H9 (cell line): Measurements from ENCODE around the gene LHFPL2. TPM values are rescaled to one million over a fixed set of nuclear protein-coding genes. Genes with fewer than 3 reads are reported as not detected.
A peak's percentile ranks its signal among the peaks of the same experiment; 100 is the strongest.

ENCODE experiments used
- DNase-seq: peaks from one replicate; pipeline ENCODE4 v3.0.0-alpha.2; 2017
- H2AFZ ChIP-seq: one replicate; pipeline ENCODE4 v1.6.1; 2013; ENCODE audit warnings: mild to moderate bottlenecking, low read length, control low read depth, moderate library complexity
- H2AK5ac ChIP-seq: 2 replicates; pipeline ENCODE4 v1.6.1; 2013; ENCODE audit warnings: low read length, control low read depth, mixed read lengths; ENCODE audit not compliant: insufficient read length
- H2BK120ac ChIP-seq: one replicate; pipeline ENCODE4 v1.6.1; 2013; ENCODE audit warnings: low read depth, mild to moderate bottlenecking, low read length, control low read depth, inconsistent platforms; ENCODE audit not compliant: poor library complexity, severe bottlenecking
- H2BK12ac ChIP-seq: 2 replicates; pipeline ENCODE4 v1.6.1; 2013; ENCODE audit warnings: low read length, control low read depth, mixed read lengths, low read depth; ENCODE audit not compliant: insufficient read length
- H2BK15ac ChIP-seq: 2 replicates; pipeline ENCODE4 v1.6.1; 2013; ENCODE audit warnings: low read depth, low read length, control low read depth
- H2BK20ac ChIP-seq: one replicate; pipeline ENCODE4 v1.6.1; 2013; ENCODE audit warnings: low read depth, mild to moderate bottlenecking, low read length, control low read depth, inconsistent platforms; ENCODE audit not compliant: poor library complexity, severe bottlenecking
- H2BK5ac ChIP-seq: 2 replicates; pipeline ENCODE4 v1.6.1; 2013; ENCODE audit warnings: low read length, control low read depth, mixed read lengths; ENCODE audit not compliant: insufficient read length
- H3K14ac ChIP-seq: 2 replicates; pipeline ENCODE4 v1.6.1; 2013; ENCODE audit warnings: low read length, control low read depth; ENCODE audit not compliant: insufficient read depth
- H3K18ac ChIP-seq: 2 replicates; pipeline ENCODE4 v1.6.1; 2013; ENCODE audit warnings: low read depth, mild to moderate bottlenecking, mixed read lengths, low read length, control low read depth; ENCODE audit not compliant: insufficient read length
- H3K23ac ChIP-seq: 2 replicates; pipeline ENCODE4 v1.6.1; 2013; ENCODE audit warnings: low read length, control low read depth, mixed read lengths, low read depth; ENCODE audit not compliant: insufficient read length
- H3K23me2 ChIP-seq: 2 replicates; pipeline ENCODE4 v1.6.1; 2013; ENCODE audit warnings: low read depth, mild to moderate bottlenecking, mixed read lengths, low read length, control low read depth; ENCODE audit not compliant: insufficient read length, poor library complexity, severe bottlenecking
- H3K27ac ChIP-seq: 2 replicates; pipeline ENCODE4 v1.5.1; 2013; ENCODE audit warnings: low read length, control low read depth, mixed read lengths, low read depth; ENCODE audit not compliant: insufficient read length
- H3K27me3 ChIP-seq: 2 replicates; pipeline ENCODE4 v1.6.1; 2013; ENCODE audit warnings: low read length, control low read depth, inconsistent platforms; ENCODE audit not compliant: insufficient read depth
- H3K4ac ChIP-seq: 2 replicates; pipeline ENCODE4 v1.6.1; 2013; ENCODE audit warnings: low read depth, mild to moderate bottlenecking, control low read depth, inconsistent platforms, low read length, moderate library complexity
- H3K4me1 ChIP-seq: 2 replicates; pipeline ENCODE4 v1.6.1; 2013; ENCODE audit warnings: low read length, control low read depth, inconsistent platforms; ENCODE audit not compliant: insufficient read depth
- H3K4me2 ChIP-seq: 2 replicates; pipeline ENCODE4 v1.6.1; 2013; ENCODE audit warnings: low read length, control low read depth, mixed read lengths; ENCODE audit not compliant: insufficient read length, insufficient read depth
- H3K56ac ChIP-seq: 2 replicates; pipeline ENCODE4 v1.6.1; 2013; ENCODE audit warnings: low read depth, mild to moderate bottlenecking, mixed read lengths, low read length, control low read depth; ENCODE audit not compliant: insufficient read length
- H3K79me1 ChIP-seq: 2 replicates; pipeline ENCODE4 v1.6.1; 2013; ENCODE audit warnings: low read depth, mild to moderate bottlenecking, moderate library complexity, low read length, control low read depth, inconsistent platforms; ENCODE audit not compliant: insufficient read depth, poor library complexity, severe bottlenecking
- H3K79me2 ChIP-seq: 2 replicates; pipeline ENCODE4 v1.6.1; 2013; ENCODE audit warnings: low read length, control low read depth, inconsistent platforms; ENCODE audit not compliant: insufficient read depth
- H3K9ac ChIP-seq: 2 replicates; pipeline ENCODE4 v1.6.1; 2013; ENCODE audit warnings: low read length, control low read depth, mixed read lengths; ENCODE audit not compliant: insufficient read length; ENCODE audit errors: extremely low read depth
- H3K9me3 ChIP-seq: one replicate; pipeline ENCODE4 v1.6.1; 2013; ENCODE audit warnings: low read depth, low read length, inconsistent platforms; ENCODE audit not compliant: control insufficient read depth
- H3T11ph ChIP-seq: one replicate; pipeline ENCODE4 v1.6.1; 2013; ENCODE audit warnings: mild to moderate bottlenecking, low read length, control low read depth, inconsistent platforms
- H4K20me1 ChIP-seq: one replicate; pipeline ENCODE4 v1.6.1; 2013; ENCODE audit not compliant: control insufficient read depth, insufficient read length, insufficient read depth
- H4K5ac ChIP-seq: 2 replicates; pipeline ENCODE4 v1.6.1; 2013; ENCODE audit warnings: low read depth, mild to moderate bottlenecking, mixed read lengths, low read length, control low read depth; ENCODE audit not compliant: insufficient read length
- H4K8ac ChIP-seq: replicated peaks from 2 replicates; pipeline ENCODE4 v1.6.1; 2013; ENCODE audit warnings: low read length, control low read depth, mixed read lengths, low read depth; ENCODE audit not compliant: insufficient read length
- H4K91ac ChIP-seq: 2 replicates; pipeline ENCODE4 v1.6.1; 2013; ENCODE audit warnings: low read depth, mild to moderate bottlenecking, moderate library complexity, mixed read lengths, low read length, control low read depth; ENCODE audit not compliant: insufficient read length
- H3K27ac Mint-ChIP-seq, 3 experiments: 2 replicates in 2 of 3; 3 replicates in 1 of 3; pipeline ENCODE4 v1.8.0; 2020 to 2021; ENCODE audit warnings: mixed read lengths in 3 of 3, mild to moderate bottlenecking in 1 of 3, moderate library complexity in 1 of 3
- H3K27me3 Mint-ChIP-seq: 2 replicates; pipeline ENCODE4 v1.8.0; 2021; ENCODE audit warnings: low read depth, mild to moderate bottlenecking, moderate library complexity, mixed read lengths
- H3K36me3 Mint-ChIP-seq, 3 experiments: 2 replicates in 2 of 3; 3 replicates in 1 of 3; pipeline ENCODE4 v1.8.0; 2020 to 2021; ENCODE audit warnings: low read depth in 3 of 3, mixed read lengths in 3 of 3; ENCODE audit not compliant: insufficient read depth in 1 of 3
- H3K4me1 Mint-ChIP-seq, 2 experiments: 2 replicates each; pipeline ENCODE4 v1.8.0; 2020; ENCODE audit warnings: mixed read lengths in 2 of 2
- H3K4me3 Mint-ChIP-seq, 2 experiments: 2 replicates in 1 of 2; 3 replicates in 1 of 2; pipeline ENCODE4 v1.8.0; 2020 to 2021; ENCODE audit warnings: mild to moderate bottlenecking in 2 of 2, mixed read lengths in 2 of 2, moderate library complexity in 1 of 2
- H3K9me3 Mint-ChIP-seq, 2 experiments: 2 replicates in 1 of 2; 3 replicates in 1 of 2; pipeline ENCODE4 v1.8.0; 2020; ENCODE audit warnings: mild to moderate bottlenecking in 2 of 2, mixed read lengths in 2 of 2, moderate library complexity in 1 of 2
- WGBS: extraction: QIAGEN DNeasy Blood & Tissue Kit; methylation state at CpG from one replicate; pipeline ENCODE4 v1.1.7; 2013; ENCODE audit warnings: missing lambda C conversion rate, low lambda C conversion rate, mixed read lengths; ENCODE audit not compliant: insufficient read length; ENCODE audit errors: extremely low coverage; 5-methylcytosine and 5-hydroxymethylcytosine counted together
- total RNA-seq: library from RNA; stranded (reverse); gene quantifications from 2 replicates; pipeline ENCODE4 v1.2.1, GENCODE V29; 2021
- TF ChIP-seq, protein P1 (sequence below): fragments of 200-600 bp; sonication (generic); conservative IDR thresholded peaks from 3 replicates; pipeline ENCODE4 v1.8.0; 2021; ENCODE audit warnings: antibody characterized with exemption, mild to moderate bottlenecking

LHFPL2 gene
- total RNA-seq, 1 experiment from 2014 or later = 26.3 TPM

DNA sequence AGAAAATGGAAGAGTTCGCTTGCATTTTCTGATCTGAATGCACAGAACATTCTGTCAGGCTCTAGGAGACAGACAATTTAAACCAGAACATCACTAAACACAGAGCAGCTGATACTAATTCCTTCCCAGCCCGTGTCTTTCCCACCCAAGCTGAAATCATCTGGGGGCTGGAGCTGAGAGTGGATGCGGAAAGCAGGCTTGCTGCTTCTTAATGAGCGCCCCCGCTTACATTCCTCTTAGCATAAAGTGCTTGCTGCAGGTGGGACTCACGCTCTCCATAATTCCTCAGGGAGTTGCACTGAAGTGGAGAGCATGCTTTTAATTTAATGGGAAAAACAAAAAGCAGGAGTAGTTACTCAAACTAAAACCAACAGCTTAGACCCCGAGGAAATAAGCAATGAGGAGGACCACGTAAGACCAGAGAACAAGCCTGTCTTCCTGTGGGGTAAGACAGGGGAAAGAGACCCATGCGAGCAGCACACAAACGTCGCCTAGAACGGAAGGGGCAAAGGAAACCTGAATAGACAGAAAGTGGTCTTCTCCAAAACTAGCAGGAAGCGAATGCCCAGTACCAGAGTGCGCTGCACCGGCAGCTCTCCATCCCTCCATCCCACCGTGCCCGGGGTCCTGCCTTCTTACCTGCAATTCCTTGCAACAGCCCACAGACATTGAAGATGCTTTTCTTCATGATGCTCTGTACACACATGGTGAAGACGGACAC, 139.3 kb downstream of the LHFPL2 start:
- Histone ChIP-seq H3K4me2 (no peak overlapping the region), H2BK20ac (no peak overlapping the region), H2BK15ac (no peak overlapping the region), H3K14ac (no peak overlapping the region), H4K20me1 (no peaks in the 10 kb centered on the region), H3K56ac (no peak overlapping the region), H4K5ac (no peak overlapping the region), H3K18ac (no peak overlapping the region), H2AFZ (no peak overlapping the region), H3T11ph (no peak overlapping the region), H3K79me2 (no peaks in the 10 kb centered on the region; the same call in 1 of the 2 replicates), H4K8ac (no peak overlapping the region), H3K27ac (no peak overlapping the region), H3K79me1 (no peaks in the 10 kb centered on the region), H3K4ac (no peak overlapping the region), H3K27me3 (no peaks in the 10 kb centered on the region), H2BK120ac (no peak overlapping the region), H3K23ac (no peak overlapping the region), H3K4me1 (peaks cover 6% of the 10 kb centered on the region; the same call in 1 of the 2 replicates), H3K23me2 (no peaks in the 10 kb centered on the region), H3K9ac (no peak overlapping the region), H3K9me3 (no peaks in the 10 kb centered on the region), H4K91ac (no peak overlapping the region), H2BK12ac (no peak overlapping the region), H2AK5ac (no peak overlapping the region), H2BK5ac (no peak overlapping the region)
- Mint-ChIP-seq H3K27ac (peak overlapping the region in 1 of 3 experiments; percentile 75; a peak in 2 of 7 replicates), H3K9me3 (no peaks in the 10 kb centered on the region), H3K4me3 (no peak overlapping the region), H3K36me3 (peaks cover 5 to 21% (median 7%) of the 10 kb centered on the region in 3 experiments; a peak in 5 of 7 replicates), H3K4me1 (peaks cover 46 to 51% of the 10 kb centered on the region in 2 experiments), H3K27me3 (peaks cover 2% of the 10 kb centered on the region; the same call in 1 of the 2 replicates)
- WGBS = no CpG with 5 or more reads among the region's 18 CpGs
- TF ChIP-seq, protein P1, sequence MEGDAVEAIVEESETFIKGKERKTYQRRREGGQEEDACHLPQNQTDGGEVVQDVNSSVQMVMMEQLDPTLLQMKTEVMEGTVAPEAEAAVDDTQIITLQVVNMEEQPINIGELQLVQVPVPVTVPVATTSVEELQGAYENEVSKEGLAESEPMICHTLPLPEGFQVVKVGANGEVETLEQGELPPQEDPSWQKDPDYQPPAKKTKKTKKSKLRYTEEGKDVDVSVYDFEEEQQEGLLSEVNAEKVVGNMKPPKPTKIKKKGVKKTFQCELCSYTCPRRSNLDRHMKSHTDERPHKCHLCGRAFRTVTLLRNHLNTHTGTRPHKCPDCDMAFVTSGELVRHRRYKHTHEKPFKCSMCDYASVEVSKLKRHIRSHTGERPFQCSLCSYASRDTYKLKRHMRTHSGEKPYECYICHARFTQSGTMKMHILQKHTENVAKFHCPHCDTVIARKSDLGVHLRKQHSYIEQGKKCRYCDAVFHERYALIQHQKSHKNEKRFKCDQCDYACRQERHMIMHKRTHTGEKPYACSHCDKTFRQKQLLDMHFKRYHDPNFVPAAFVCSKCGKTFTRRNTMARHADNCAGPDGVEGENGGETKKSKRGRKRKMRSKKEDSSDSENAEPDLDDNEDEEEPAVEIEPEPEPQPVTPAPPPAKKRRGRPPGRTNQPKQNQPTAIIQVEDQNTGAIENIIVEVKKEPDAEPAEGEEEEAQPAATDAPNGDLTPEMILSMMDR = no peak
- DNase-seq = no peak
